Bone marrow (tissue), 2 donors: Measurements from ENCODE around the gene RNF19B.
A peak's percentile ranks its signal among the peaks of the same experiment; 100 is the strongest.
"Not testable (repeated sequence)": the region's sequence is repeated elsewhere in the genome, so short reads cannot be mapped to it uniquely, and the experiment has no call there.

Experiments used
- DNase-seq, 2 donors: peaks; one replicate each; lab custom pipeline; 2025; lab: John Stamatoyannopoulos, UW

Gene RNF19B

GRCh38 chr1:32992489-32993323, 28.1 kb upstream of the RNF19B start:
- peak; percentile 67 to 97 for DNase-seq

GRCh38 chr1:32991819-32992488, 27.3 kb upstream of the RNF19B start:
- no peak for DNase-seq

- no peak for DNase-seq
Measured at GRCh38 chr1:32991386-32991785, 26.8 kb upstream of the RNF19B start.

GRCh38 chr1:32990887-32991286, 26.3 kb upstream of the RNF19B start:
- DNase-seq: no peak

GRCh38 chr1:32989160-32990050, 24.8 kb upstream of the RNF19B start:
- peak; percentile 18 to 89 for DNase-seq

- DNase-seq: no peak
Measured at GRCh38 chr1:32988665-32989064, 24.1 kb upstream of the RNF19B start.

- DNase-seq: no peak
Measured at GRCh38 chr1:32985226-32985625, 20.6 kb upstream of the RNF19B start.

- DNase-seq: no peak
Measured at GRCh38 chr1:32984455-32985171, 20.0 kb upstream of the RNF19B start.

GRCh38 chr1:32984090-32984454, 19.5 kb upstream of the RNF19B start:
- DNase-seq: no peak

GRCh38 chr1:32983020-32983419, 18.4 kb upstream of the RNF19B start:
- no peak for DNase-seq

GRCh38 chr1:32981003-32981901, 16.6 kb upstream of the RNF19B start:
- DNase-seq: peak; percentile 45 to 83

GRCh38 chr1:32980080-32980479, 15.5 kb upstream of the RNF19B start:
- DNase-seq: no peak

- no peak for DNase-seq
Measured at GRCh38 chr1:32978854-32979253, 14.2 kb upstream of the RNF19B start.

GRCh38 chr1:32977546-32978087, 13.0 kb upstream of the RNF19B start:
- no peak for DNase-seq

GRCh38 chr1:32975055-32975454, 10.4 kb upstream of the RNF19B start:
- not testable (repeated sequence) for DNase-seq

GRCh38 chr1:32973458-32973857, 8.8 kb upstream of the RNF19B start:
- not testable (repeated sequence) for DNase-seq

- no peak for DNase-seq
Measured at GRCh38 chr1:32972814-32973428, 8.3 kb upstream of the RNF19B start.

- DNase-seq: no peak
Measured at GRCh38 chr1:32971576-32971975, 7.0 kb upstream of the RNF19B start.

GRCh38 chr1:32971156-32971555, 6.5 kb upstream of the RNF19B start:
- no peak for DNase-seq

GRCh38 chr1:32969566-32969965, 5.0 kb upstream of the RNF19B start:
- no peak for DNase-seq
